H9 (cell line): Measurements from ENCODE around the gene LRRC55. TPM values are rescaled to one million over a fixed set of nuclear protein-coding genes. Genes with fewer than 3 reads are reported as not detected.

Experiments used
- DNase-seq: peaks from one replicate; pipeline ENCODE4 v3.0.0-alpha.2; 2017
- H2AFZ ChIP-seq: one replicate; pipeline ENCODE4 v1.6.1; 2013; ENCODE audit warnings: mild to moderate bottlenecking, low read length, control low read depth, moderate library complexity
- H2AK5ac ChIP-seq: 2 replicates; pipeline ENCODE4 v1.6.1; 2013; ENCODE audit warnings: low read length, control low read depth, mixed read lengths; ENCODE audit not compliant: insufficient read length
- H2BK120ac ChIP-seq: one replicate; pipeline ENCODE4 v1.6.1; 2013; ENCODE audit warnings: low read depth, mild to moderate bottlenecking, low read length, control low read depth, inconsistent platforms; ENCODE audit not compliant: poor library complexity, severe bottlenecking
- H2BK12ac ChIP-seq: 2 replicates; pipeline ENCODE4 v1.6.1; 2013; ENCODE audit warnings: low read length, control low read depth, mixed read lengths, low read depth; ENCODE audit not compliant: insufficient read length
- H2BK15ac ChIP-seq: 2 replicates; pipeline ENCODE4 v1.6.1; 2013; ENCODE audit warnings: low read depth, low read length, control low read depth
- H2BK20ac ChIP-seq: one replicate; pipeline ENCODE4 v1.6.1; 2013; ENCODE audit warnings: low read depth, mild to moderate bottlenecking, low read length, control low read depth, inconsistent platforms; ENCODE audit not compliant: poor library complexity, severe bottlenecking
- H2BK5ac ChIP-seq: 2 replicates; pipeline ENCODE4 v1.6.1; 2013; ENCODE audit warnings: low read length, control low read depth, mixed read lengths; ENCODE audit not compliant: insufficient read length
- H3K14ac ChIP-seq: 2 replicates; pipeline ENCODE4 v1.6.1; 2013; ENCODE audit warnings: low read length, control low read depth; ENCODE audit not compliant: insufficient read depth
- H3K18ac ChIP-seq: 2 replicates; pipeline ENCODE4 v1.6.1; 2013; ENCODE audit warnings: low read depth, mild to moderate bottlenecking, mixed read lengths, low read length, control low read depth; ENCODE audit not compliant: insufficient read length
- H3K23ac ChIP-seq: 2 replicates; pipeline ENCODE4 v1.6.1; 2013; ENCODE audit warnings: low read length, control low read depth, mixed read lengths, low read depth; ENCODE audit not compliant: insufficient read length
- H3K23me2 ChIP-seq: 2 replicates; pipeline ENCODE4 v1.6.1; 2013; ENCODE audit warnings: low read depth, mild to moderate bottlenecking, mixed read lengths, low read length, control low read depth; ENCODE audit not compliant: insufficient read length, poor library complexity, severe bottlenecking
- H3K27ac ChIP-seq: 2 replicates; pipeline ENCODE4 v1.5.1; 2013; ENCODE audit warnings: low read length, control low read depth, mixed read lengths, low read depth; ENCODE audit not compliant: insufficient read length
- H3K27me3 ChIP-seq: 2 replicates; pipeline ENCODE4 v1.6.1; 2013; ENCODE audit warnings: low read length, control low read depth, inconsistent platforms; ENCODE audit not compliant: insufficient read depth
- H3K4ac ChIP-seq: 2 replicates; pipeline ENCODE4 v1.6.1; 2013; ENCODE audit warnings: low read depth, mild to moderate bottlenecking, control low read depth, inconsistent platforms, low read length, moderate library complexity
- H3K4me1 ChIP-seq: 2 replicates; pipeline ENCODE4 v1.6.1; 2013; ENCODE audit warnings: low read length, control low read depth, inconsistent platforms; ENCODE audit not compliant: insufficient read depth
- H3K4me2 ChIP-seq: 2 replicates; pipeline ENCODE4 v1.6.1; 2013; ENCODE audit warnings: low read length, control low read depth, mixed read lengths; ENCODE audit not compliant: insufficient read length, insufficient read depth
- H3K56ac ChIP-seq: 2 replicates; pipeline ENCODE4 v1.6.1; 2013; ENCODE audit warnings: low read depth, mild to moderate bottlenecking, mixed read lengths, low read length, control low read depth; ENCODE audit not compliant: insufficient read length
- H3K79me1 ChIP-seq: 2 replicates; pipeline ENCODE4 v1.6.1; 2013; ENCODE audit warnings: low read depth, mild to moderate bottlenecking, moderate library complexity, low read length, control low read depth, inconsistent platforms; ENCODE audit not compliant: insufficient read depth, poor library complexity, severe bottlenecking
- H3K79me2 ChIP-seq: 2 replicates; pipeline ENCODE4 v1.6.1; 2013; ENCODE audit warnings: low read length, control low read depth, inconsistent platforms; ENCODE audit not compliant: insufficient read depth
- H3K9ac ChIP-seq: 2 replicates; pipeline ENCODE4 v1.6.1; 2013; ENCODE audit warnings: low read length, control low read depth, mixed read lengths; ENCODE audit not compliant: insufficient read length; ENCODE audit errors: extremely low read depth
- H3K9me3 ChIP-seq: one replicate; pipeline ENCODE4 v1.6.1; 2013; ENCODE audit warnings: low read depth, low read length, inconsistent platforms; ENCODE audit not compliant: control insufficient read depth
- H3T11ph ChIP-seq: one replicate; pipeline ENCODE4 v1.6.1; 2013; ENCODE audit warnings: mild to moderate bottlenecking, low read length, control low read depth, inconsistent platforms
- H4K20me1 ChIP-seq: one replicate; pipeline ENCODE4 v1.6.1; 2013; ENCODE audit not compliant: control insufficient read depth, insufficient read length, insufficient read depth
- H4K5ac ChIP-seq: 2 replicates; pipeline ENCODE4 v1.6.1; 2013; ENCODE audit warnings: low read depth, mild to moderate bottlenecking, mixed read lengths, low read length, control low read depth; ENCODE audit not compliant: insufficient read length
- H4K8ac ChIP-seq: replicated peaks from 2 replicates; pipeline ENCODE4 v1.6.1; 2013; ENCODE audit warnings: low read length, control low read depth, mixed read lengths, low read depth; ENCODE audit not compliant: insufficient read length
- H4K91ac ChIP-seq: 2 replicates; pipeline ENCODE4 v1.6.1; 2013; ENCODE audit warnings: low read depth, mild to moderate bottlenecking, moderate library complexity, mixed read lengths, low read length, control low read depth; ENCODE audit not compliant: insufficient read length
- H3K27ac Mint-ChIP-seq, 3 experiments: 2 replicates in 2 of 3; 3 replicates in 1 of 3; pipeline ENCODE4 v1.8.0; 2020 to 2021; ENCODE audit warnings: mixed read lengths in 3 of 3, mild to moderate bottlenecking in 1 of 3, moderate library complexity in 1 of 3
- H3K27me3 Mint-ChIP-seq: 2 replicates; pipeline ENCODE4 v1.8.0; 2021; ENCODE audit warnings: low read depth, mild to moderate bottlenecking, moderate library complexity, mixed read lengths
- H3K36me3 Mint-ChIP-seq, 3 experiments: 2 replicates in 2 of 3; 3 replicates in 1 of 3; pipeline ENCODE4 v1.8.0; 2020 to 2021; ENCODE audit warnings: low read depth in 3 of 3, mixed read lengths in 3 of 3; ENCODE audit not compliant: insufficient read depth in 1 of 3
- H3K4me1 Mint-ChIP-seq, 2 experiments: 2 replicates each; pipeline ENCODE4 v1.8.0; 2020; ENCODE audit warnings: mixed read lengths in 2 of 2
- H3K4me3 Mint-ChIP-seq, 2 experiments: 2 replicates in 1 of 2; 3 replicates in 1 of 2; pipeline ENCODE4 v1.8.0; 2020 to 2021; ENCODE audit warnings: mild to moderate bottlenecking in 2 of 2, mixed read lengths in 2 of 2, moderate library complexity in 1 of 2
- H3K9me3 Mint-ChIP-seq, 2 experiments: 2 replicates in 1 of 2; 3 replicates in 1 of 2; pipeline ENCODE4 v1.8.0; 2020; ENCODE audit warnings: mild to moderate bottlenecking in 2 of 2, mixed read lengths in 2 of 2, moderate library complexity in 1 of 2
- CTCF ChIP-seq: fragments of 200-600 bp; sonication (generic); conservative IDR thresholded peaks from 3 replicates; pipeline ENCODE4 v1.8.0; 2021; ENCODE audit warnings: antibody characterized with exemption, mild to moderate bottlenecking
- WGBS: extraction: QIAGEN DNeasy Blood & Tissue Kit; methylation state at CpG from one replicate; pipeline ENCODE4 v1.1.7; 2013; ENCODE audit warnings: missing lambda C conversion rate, low lambda C conversion rate, mixed read lengths; ENCODE audit not compliant: insufficient read length; ENCODE audit errors: extremely low coverage; 5-methylcytosine and 5-hydroxymethylcytosine counted together
- total RNA-seq: library from RNA; stranded (reverse); gene quantifications from 2 replicates; pipeline ENCODE4 v1.2.1, GENCODE V29; 2021

Gene LRRC55
- total RNA-seq, 1 experiment from 2014 or later: 1.0 TPM

GRCh38 chr11:57240757-57241156 lies 59.0 kb downstream of the LRRC55 start:
- no peak overlapping the region for H2AK5ac ChIP-seq
- H3K14ac ChIP-seq: no peak overlapping the region
- Mint-ChIP-seq H3K4me3 (no peak overlapping the region; a peak in 1 of 5 replicates), H3K4me1 (peaks cover 30 to 33% of the 10 kb centered on the region in 2 experiments), H3K36me3 (no peaks in the 10 kb centered on the region), H3K27me3 (no peaks in the 10 kb centered on the region; the same call in 1 of the 2 replicates), H3K9me3 (no peaks in the 10 kb centered on the region; a peak in 2 of 5 replicates), H3K27ac (peak overlapping the region in 2 of 3 experiments; percentile 17 to 78; a peak in 1 of 7 replicates)
- H2BK5ac ChIP-seq: no peak overlapping the region
- no peak; the same call in 2 of the 3 replicates for TF ChIP-seq CTCF
- H2BK120ac ChIP-seq: no peak overlapping the region
- H2BK12ac ChIP-seq: no peak overlapping the region
- no peak overlapping the region for H3K4ac ChIP-seq
- no CpG with 5 or more reads among the region's 5 CpGs for WGBS
- H3K79me1 ChIP-seq: no peaks in the 10 kb centered on the region
- H3K23me2 ChIP-seq: no peaks in the 10 kb centered on the region
- no peak overlapping the region for H3T11ph ChIP-seq
- peak; percentile 53 for DNase-seq
- no peak overlapping the region for H3K4me2 ChIP-seq
- no peak overlapping the region for H3K27ac ChIP-seq
- H3K9me3 ChIP-seq: no peaks in the 10 kb centered on the region
- no peak overlapping the region for H3K23ac ChIP-seq
- H3K27me3 ChIP-seq: no peaks in the 10 kb centered on the region
- no peak overlapping the region for H3K9ac ChIP-seq
- H4K91ac ChIP-seq: no peak overlapping the region
- H3K18ac ChIP-seq: no peak overlapping the region
- no peaks in the 10 kb centered on the region for H3K79me2 ChIP-seq
- no peak overlapping the region for H4K8ac ChIP-seq
- no peaks in the 10 kb centered on the region for H4K20me1 ChIP-seq
- no peak overlapping the region for H2BK15ac ChIP-seq
- no peak overlapping the region for H2AFZ ChIP-seq
- peaks cover 11% of the 10 kb centered on the region; the same call in 1 of the 2 replicates for H3K4me1 ChIP-seq
- no peak overlapping the region for H2BK20ac ChIP-seq
- no peak overlapping the region for H3K56ac ChIP-seq
- no peak overlapping the region for H4K5ac ChIP-seq

Other genes starting within 250 kb of the LRRC55 start
- not detected in 2 replicates for gene OR5AK2, start 193.0 kb upstream of the LRRC55 start, total RNA-seq
- gene APLNR, start 55.3 kb downstream of the LRRC55 start, total RNA-seq: 0.37 and 0.39 TPM in 2 replicates
- 130 and 140 TPM in 2 replicates for gene TNKS1BP1, start 143.0 kb downstream of the LRRC55 start, total RNA-seq
- gene SSRP1, start 153.9 kb downstream of the LRRC55 start, total RNA-seq: 202 and 205 TPM in 2 replicates
- 0.15 and 0.22 TPM in 2 replicates for gene P2RX3, start 156.4 kb downstream of the LRRC55 start, total RNA-seq
- not detected in 2 replicates for gene PRG3, start 199.2 kb downstream of the LRRC55 start, total RNA-seq
- gene PRG2, start 208.7 kb downstream of the LRRC55 start, total RNA-seq: 0.31 TPM in 1 of 2 replicates, not detected in the other
- gene SLC43A3, start 245.2 kb downstream of the LRRC55 start, total RNA-seq: 21.4 and 21.9 TPM in 2 replicates